ENCODE results near the gene SFTPA1. TPM values are rescaled to one million over a fixed set of nuclear protein-coding genes. Genes with fewer than 3 reads are reported as not detected.
"Not testable (repeated sequence)": the region's sequence is repeated elsewhere in the genome, so short reads cannot be mapped to it uniquely, and the experiment has no call there.

The SFTPA1 gene
- total RNA-seq (2014; rRNA removed; shearing (Covaris generic); ENCODE audit: low replicate concordance), result not detected in 2 replicates

GRCh38 chr10:79610601-79611191, at the start of gene SFTPA1:
Gene SFTPA1, plus strand, starts transcription at chr10:79610939. Its CDS starts 887 bp downstream, at chr10:79611826.
- in situ Hi-C loops (cut with HindIII; ENCODE audit: low pct_unique_long_range_greater_than_20kb, low sequenced_read_pairs), result no loop called here
- DNase-seq (ENCODE audit: low read depth), result no peak

DNA sequence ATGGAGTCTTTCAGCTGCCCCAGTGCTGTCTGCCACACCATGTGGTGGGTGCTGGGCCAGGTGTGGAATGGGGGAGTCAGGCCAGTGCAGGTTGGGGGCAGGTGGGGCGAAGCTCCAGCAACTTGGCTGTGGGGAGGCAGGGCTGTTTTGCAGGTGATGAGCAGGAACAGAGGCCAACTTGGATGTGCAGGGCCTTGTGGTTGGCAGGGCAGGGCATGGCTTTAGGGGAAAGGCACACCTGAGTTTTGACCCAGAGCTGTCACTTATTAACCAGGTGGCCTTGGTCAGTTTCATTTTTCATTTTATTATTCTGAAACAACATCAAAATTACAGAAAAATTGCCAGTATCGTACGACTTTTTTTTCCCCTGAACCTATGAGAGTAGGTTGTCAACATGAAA, 49.5 kb upstream of the SFTPA1 start:
- DNase-seq (ENCODE audit: low read depth), result no peak
- in situ Hi-C loops (cut with HindIII; ENCODE audit: low pct_unique_long_range_greater_than_20kb, low sequenced_read_pairs), result no loop called here

DNA sequence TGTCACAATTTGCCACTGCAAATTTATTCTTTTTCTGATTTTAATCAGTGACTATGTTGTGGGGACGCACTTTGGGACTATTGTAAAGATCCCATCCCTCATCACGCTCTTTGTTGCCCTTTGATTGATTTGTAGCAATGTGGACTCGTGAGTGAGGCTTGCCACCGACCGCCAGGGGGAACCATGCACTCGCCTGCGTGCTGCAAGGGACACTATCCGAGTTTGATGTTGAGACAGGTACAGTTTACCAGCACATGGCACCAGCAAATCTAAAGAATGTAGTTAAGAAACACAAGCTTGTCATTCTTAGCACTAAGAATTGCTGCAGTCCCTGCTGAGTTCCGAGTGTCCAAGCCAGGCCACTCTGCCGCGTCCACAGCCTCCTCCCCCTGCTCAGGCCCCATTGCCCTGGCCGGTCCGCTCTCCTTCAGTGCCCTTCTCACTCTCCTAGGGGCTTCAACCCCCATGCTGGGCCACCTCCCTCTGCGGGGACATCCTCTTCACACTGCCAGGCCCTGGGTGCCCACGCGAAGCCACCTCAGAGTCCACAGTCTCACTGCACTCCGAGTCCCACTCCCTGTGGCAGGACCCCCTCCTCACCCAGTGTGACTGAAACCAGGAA, 48.5 kb upstream of the SFTPA1 start:
- peak; percentile 25 for DNase-seq (ENCODE audit: low read depth)
- in situ Hi-C loops (cut with HindIII; ENCODE audit: low pct_unique_long_range_greater_than_20kb, low sequenced_read_pairs), result no loop called here

DNA sequence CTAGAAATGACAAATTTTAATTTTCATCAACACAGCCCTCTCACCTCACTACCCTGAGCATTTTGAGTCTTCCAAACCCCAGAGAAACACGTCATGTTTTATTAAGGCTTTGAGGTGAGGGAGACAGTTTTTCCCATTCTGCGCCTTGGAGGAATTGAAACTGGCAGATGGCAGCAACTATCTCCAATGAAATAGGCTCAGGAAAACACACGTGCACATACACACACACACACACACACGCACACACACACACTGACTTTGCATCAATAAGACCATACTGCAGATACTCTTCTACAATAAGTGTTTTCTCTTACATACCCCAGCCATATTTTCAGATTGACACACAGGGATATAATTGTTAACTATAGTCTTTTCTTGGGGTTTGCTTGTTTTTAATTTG, 47.3 kb upstream of the SFTPA1 start:
- in situ Hi-C loops (cut with HindIII; ENCODE audit: low pct_unique_long_range_greater_than_20kb, low sequenced_read_pairs), result no loop called here
- DNase-seq (ENCODE audit: low read depth), result no peak

- DNase-seq (ENCODE audit: low read depth); in situ Hi-C loops (cut with HindIII; ENCODE audit: low pct_unique_long_range_greater_than_20kb, low sequenced_read_pairs): not testable (repeated sequence)
Measured at GRCh38 chr10:79570624-79571023, 40.1 kb upstream of the SFTPA1 start.

GRCh38 chr10:79579361-79579760, 31.4 kb upstream of the SFTPA1 start:
- no peak for DNase-seq (ENCODE audit: low read depth)
- in situ Hi-C loops (cut with HindIII; ENCODE audit: low pct_unique_long_range_greater_than_20kb, low sequenced_read_pairs), result no loop called here

DNA sequence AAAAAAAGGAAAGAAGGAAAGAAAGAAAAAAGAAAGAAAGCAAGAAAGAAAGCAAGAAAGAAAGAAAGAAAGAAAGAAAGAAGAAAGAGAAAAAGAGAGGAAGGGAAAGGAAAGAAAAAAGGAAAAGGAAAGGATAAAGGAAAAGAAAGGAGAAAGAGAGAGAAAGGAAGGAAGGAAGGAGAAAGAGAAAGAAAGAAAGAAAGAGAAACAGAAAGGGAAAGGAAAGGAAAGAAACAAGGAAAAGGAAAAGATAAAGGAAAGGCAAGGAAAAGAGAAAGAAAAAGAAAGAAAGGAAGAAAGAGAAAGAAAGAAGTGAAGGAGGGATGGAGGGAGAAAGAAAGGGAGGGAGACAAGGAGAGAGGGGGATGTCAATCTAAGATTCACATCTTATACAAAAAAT, 29.7 kb upstream of the SFTPA1 start:
- in situ Hi-C loops (cut with HindIII; ENCODE audit: low pct_unique_long_range_greater_than_20kb, low sequenced_read_pairs), result no loop called here
- DNase-seq (ENCODE audit: low read depth), result no peak

- DNase-seq (ENCODE audit: low read depth), result no peak
- in situ Hi-C loops (cut with HindIII; ENCODE audit: low pct_unique_long_range_greater_than_20kb, low sequenced_read_pairs), result no loop called here
Measured at GRCh38 chr10:79582096-79582495, 28.6 kb upstream of the SFTPA1 start.

- in situ Hi-C loops (cut with HindIII; ENCODE audit: low pct_unique_long_range_greater_than_20kb, low sequenced_read_pairs); DNase-seq (ENCODE audit: low read depth): not testable (repeated sequence)
Measured at GRCh38 chr10:79582954-79583353, 27.8 kb upstream of the SFTPA1 start.

DNA sequence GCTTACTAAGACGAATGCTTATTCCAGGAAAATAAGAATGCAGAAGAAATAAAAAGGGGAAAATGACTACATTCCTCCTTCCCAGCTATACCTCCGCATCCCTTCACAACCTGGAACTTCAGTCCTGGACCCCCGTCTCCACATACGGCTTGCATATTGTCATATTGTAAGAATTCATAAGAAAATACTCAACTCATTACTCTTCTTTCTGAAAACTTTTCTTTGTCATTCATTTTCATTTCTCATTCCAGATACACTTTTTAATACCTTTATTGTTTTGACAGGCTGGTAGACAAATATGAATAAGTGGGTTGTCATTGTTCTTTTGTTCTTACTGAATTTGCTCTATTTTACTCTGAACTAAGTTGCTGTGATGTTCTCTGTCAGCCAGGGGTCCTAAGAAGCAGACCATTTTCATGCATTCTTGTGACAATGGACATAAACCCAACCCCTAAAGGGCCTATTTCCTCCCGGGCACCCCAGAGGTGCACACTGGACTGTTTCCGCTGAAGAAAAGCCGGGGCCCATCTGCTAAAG, 27.2 kb upstream of the SFTPA1 start:
- no peak for DNase-seq (ENCODE audit: low read depth)
- in situ Hi-C loops (cut with HindIII; ENCODE audit: low pct_unique_long_range_greater_than_20kb, low sequenced_read_pairs), result no loop called here

DNA sequence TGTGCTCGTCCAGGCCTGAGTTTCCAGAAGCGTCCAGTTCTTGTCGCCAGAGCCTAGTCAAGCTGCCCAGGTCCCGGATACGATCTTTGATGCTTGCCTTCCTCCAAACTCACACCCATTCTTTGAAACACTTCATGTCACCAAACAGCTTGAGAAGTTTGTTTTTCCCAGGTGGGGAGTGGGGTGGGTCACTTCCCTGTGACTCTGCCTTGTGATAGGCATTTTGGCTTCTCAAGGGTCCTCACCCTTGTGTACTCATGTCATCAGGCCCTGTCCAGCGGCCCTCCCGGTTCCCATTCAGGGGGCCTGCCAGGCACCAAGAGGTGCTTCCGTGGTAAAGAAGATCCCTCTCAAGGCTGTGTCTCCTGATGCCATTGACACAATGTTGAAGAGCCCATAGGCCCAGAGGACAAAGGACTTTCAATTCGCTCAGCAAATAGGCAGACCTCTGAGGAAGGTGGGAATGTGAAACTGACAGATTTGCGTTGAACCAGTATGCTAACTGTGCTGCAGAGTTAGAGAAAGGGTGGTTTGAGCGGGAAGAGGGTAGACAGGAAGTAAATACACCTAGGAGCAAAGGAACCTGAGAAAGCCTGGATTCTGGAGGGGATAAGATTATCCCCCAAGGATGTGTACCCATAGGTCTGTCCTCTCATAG, 24.7 kb upstream of the SFTPA1 start:
- DNase-seq (ENCODE audit: low read depth), result no peak
- in situ Hi-C loops (cut with HindIII; ENCODE audit: low pct_unique_long_range_greater_than_20kb, low sequenced_read_pairs), result no loop called here

DNA sequence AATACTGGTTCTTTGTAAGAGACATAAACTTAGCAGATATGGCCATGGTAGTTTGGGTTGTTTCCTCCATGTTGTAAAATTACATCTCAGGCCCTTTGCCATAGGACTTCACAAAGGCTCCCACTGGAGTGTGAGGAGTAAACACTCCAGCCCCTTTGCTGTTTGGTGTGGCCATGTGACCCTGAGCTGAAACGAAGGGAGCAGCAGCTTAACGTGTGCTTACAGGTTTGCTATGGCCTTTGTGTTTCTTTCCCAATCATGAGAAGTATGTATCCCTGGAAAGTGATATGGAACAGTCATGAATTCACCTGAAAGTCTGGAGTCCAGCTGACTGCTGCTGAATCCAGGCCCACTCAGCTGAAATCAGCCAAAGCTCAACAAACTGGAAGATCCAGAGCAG, 23.8 kb upstream of the SFTPA1 start:
- in situ Hi-C loops (cut with HindIII; ENCODE audit: low pct_unique_long_range_greater_than_20kb, low sequenced_read_pairs), result no loop called here
- no peak for DNase-seq (ENCODE audit: low read depth)

GRCh38 chr10:79588800-79589199, 21.9 kb upstream of the SFTPA1 start:
- in situ Hi-C loops (cut with HindIII; ENCODE audit: low pct_unique_long_range_greater_than_20kb, low sequenced_read_pairs), result no loop called here
- no peak for DNase-seq (ENCODE audit: low read depth)

GRCh38 chr10:79593377-79593776, 17.4 kb upstream of the SFTPA1 start:
- in situ Hi-C loops (cut with HindIII; ENCODE audit: low pct_unique_long_range_greater_than_20kb, low sequenced_read_pairs), result no loop called here

GRCh38 chr10:79594565-79594964, 16.2 kb upstream of the SFTPA1 start:
- DNase-seq (ENCODE audit: low read depth), result not testable (repeated sequence)

More at GRCh38 chr10:79593377-79593776, 17.4 kb upstream of the SFTPA1 start:
- no peak for DNase-seq (ENCODE audit: low read depth)

DNA sequence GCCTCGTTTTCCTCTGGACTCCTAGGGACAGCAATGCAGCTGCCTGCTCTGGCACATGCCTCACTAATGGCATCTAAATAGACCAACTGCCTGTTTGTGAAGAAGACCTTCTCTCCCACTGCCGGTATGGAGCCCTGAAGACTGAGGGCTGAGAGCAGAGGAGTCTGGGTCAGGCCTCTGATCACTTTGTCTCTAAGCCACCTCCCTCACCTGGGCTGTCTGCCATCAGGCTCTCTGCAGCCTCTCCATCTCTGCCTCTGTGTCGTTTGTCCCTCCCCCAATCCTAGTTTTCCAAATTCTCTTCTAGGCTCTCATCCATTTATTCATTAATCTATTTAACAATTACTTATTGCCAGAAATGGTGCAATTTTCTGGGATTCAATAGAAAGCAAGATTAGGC, 15.2 kb upstream of the SFTPA1 start:
- no peak for DNase-seq (ENCODE audit: low read depth)
- in situ Hi-C loops (cut with HindIII; ENCODE audit: low pct_unique_long_range_greater_than_20kb, low sequenced_read_pairs), result no loop called here

More at GRCh38 chr10:79594565-79594964, 16.2 kb upstream of the SFTPA1 start:
- in situ Hi-C loops (cut with HindIII; ENCODE audit: low pct_unique_long_range_greater_than_20kb, low sequenced_read_pairs), result not testable (repeated sequence)

DNA sequence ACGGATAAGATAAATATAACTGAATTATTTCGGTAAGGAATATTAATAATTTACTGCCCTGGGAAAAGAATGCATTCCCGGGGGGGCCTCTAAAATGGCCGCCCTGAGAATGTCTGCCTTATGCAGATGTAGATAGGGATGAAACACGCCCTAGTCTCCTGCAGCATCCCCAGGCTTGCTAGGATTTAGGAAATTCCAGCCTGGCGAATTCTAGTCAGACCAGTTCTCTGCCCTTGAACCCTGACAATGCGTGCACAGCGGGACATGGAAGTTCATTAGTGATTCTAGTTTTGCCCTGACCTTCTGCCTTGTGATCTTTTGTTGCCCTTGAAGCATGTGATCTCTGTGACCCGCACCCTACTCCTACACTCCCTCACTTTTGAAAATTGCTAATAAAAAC, 11.1 kb upstream of the SFTPA1 start:
- DNase-seq (ENCODE audit: low read depth); in situ Hi-C loops (cut with HindIII; ENCODE audit: low pct_unique_long_range_greater_than_20kb, low sequenced_read_pairs): not testable (repeated sequence)

- in situ Hi-C loops (cut with HindIII; ENCODE audit: low pct_unique_long_range_greater_than_20kb, low sequenced_read_pairs), result no loop called here
- no peak for DNase-seq (ENCODE audit: low read depth)
Measured at GRCh38 chr10:79601939-79602338, 8.8 kb upstream of the SFTPA1 start.

GRCh38 chr10:79602953-79603352, 7.8 kb upstream of the SFTPA1 start:
- no peak for DNase-seq (ENCODE audit: low read depth)
- in situ Hi-C loops (cut with HindIII; ENCODE audit: low pct_unique_long_range_greater_than_20kb, low sequenced_read_pairs), result no loop called here

All from Caki2 (cell line).